Central memory CD4-positive, alpha-beta T cell (primary cell): ENCODE measurements around the gene MAGI1.

Source experiments
- DNase-seq: peaks from one replicate; pipeline ENCODE4 v3.0.0; 2022

The MAGI1 gene

GRCh38 chr3:65334045-65334665 lies 704.6 kb downstream of the MAGI1 start:
- no peak for DNase-seq

DNA sequence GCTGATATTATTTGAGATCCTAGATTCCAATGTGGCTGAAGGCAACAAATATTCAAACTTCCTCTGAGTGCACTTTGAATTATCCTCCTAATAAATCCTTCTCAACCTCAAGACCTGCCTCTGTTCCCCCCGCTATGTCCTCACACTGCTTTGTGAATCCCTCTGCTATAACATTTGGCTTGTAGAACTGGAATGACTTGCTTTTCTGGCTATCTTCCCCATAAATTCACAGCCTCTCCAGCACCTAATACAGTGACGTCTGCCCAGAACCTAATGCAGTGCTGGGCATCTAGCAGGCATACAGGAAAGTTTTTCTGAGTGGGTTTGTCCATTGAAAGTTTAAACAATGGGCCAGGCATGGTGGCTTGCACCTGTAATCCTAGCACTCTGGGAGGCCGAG lies 707.0 kb downstream of the MAGI1 start:
- no peak for DNase-seq

GRCh38 chr3:65330072-65330471 lies 708.6 kb downstream of the MAGI1 start:
- DNase-seq = no peak

GRCh38 chr3:65328148-65328547 lies 710.6 kb downstream of the MAGI1 start:
- no peak for DNase-seq

- DNase-seq = no peak
Observed at GRCh38 chr3:65326574-65326973, 712.1 kb downstream of the MAGI1 start.

DNA sequence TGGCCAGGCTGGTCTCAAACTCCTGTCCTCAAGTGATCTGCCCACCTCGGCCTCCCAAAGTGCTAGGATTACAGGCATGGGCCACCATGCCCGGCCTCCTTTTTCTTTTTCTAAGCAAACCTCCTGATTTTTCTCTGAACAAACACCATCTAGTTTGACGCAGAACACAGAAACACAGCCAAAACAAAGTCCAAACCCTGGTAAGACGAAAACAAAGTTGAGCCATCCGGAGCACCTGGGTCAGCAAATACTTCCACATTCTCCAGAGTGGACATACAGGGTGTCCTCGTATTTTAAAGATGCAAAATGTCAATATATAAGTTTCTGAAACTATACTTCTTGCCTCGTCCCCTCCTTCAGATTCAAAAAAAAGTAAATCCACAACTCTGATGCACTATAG lies 715.8 kb downstream of the MAGI1 start:
- DNase-seq = no peak

GRCh38 chr3:65318231-65318630 lies 720.5 kb downstream of the MAGI1 start:
- no peak for DNase-seq

DNA sequence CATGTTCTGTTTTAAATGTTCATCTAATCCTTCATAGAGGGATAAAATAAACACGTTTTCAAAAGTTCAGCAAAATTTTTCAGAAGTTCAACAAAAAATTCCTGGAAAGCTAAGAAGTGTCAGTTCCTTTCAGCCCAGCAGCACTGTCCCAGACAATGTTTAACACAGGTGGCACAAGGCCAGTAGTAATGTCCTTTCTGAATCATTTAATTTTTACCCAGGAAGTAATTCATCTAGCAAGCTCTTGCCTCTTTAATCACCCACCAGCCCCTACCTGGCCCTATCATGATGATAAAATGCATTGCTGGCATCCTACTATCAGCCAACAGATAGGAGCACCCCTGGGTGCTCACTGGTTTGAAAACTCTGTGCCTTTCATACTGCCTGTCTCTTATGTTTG lies 723.8 kb downstream of the MAGI1 start:
- no peak for DNase-seq

GRCh38 chr3:65314269-65314668 lies 724.4 kb downstream of the MAGI1 start:
- no peak for DNase-seq

DNA sequence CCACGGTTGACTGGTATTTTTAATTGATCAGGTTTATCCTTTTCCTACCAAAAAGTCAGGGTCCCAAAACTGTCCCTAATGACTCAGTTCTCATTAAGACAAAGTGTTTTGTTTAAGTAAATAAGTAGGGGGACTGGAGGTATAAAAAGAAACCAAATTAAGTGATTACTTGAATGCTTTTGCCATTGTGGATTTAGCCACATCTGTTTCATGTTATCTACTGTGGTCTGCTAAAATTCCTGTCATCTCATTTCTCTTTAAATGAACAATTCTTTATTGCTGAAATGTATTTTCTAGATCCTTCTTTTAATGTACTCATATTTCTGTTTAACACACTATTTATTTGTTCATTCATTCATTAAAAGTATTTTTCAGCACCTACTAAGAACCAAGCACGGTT lies 725.1 kb downstream of the MAGI1 start:
- DNase-seq = no peak

DNA sequence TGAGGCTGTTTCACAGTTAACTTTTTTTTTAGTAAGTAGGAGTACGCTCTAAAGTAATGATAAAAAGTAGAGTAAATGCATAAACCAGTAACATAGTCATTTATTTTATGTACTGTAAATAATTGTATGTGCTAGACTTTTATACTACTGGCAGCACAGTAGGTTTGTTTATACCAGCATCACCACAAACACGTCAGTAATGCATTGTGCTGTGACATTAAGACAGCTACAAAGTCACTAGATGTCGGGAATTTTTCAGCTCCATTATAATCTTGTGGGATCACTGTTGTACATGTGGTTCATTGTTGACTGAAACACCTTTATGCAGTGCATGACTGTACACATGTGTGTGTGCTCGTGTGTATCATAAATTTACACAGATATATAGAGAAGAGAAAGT lies 732.9 kb downstream of the MAGI1 start:
- DNase-seq = no peak
